AG04449 (cell line): Measurements from ENCODE around the gene RNF212.
"Not testable (repeated sequence)": the region's sequence is repeated elsewhere in the genome, so short reads cannot be mapped to it uniquely, and the experiment has no call there.

ENCODE experiments used
- CTCF ChIA-PET: fragments of 350-600 bp; formaldehyde crosslinking; extraction: SDS; loops from one replicate; lab custom pipeline; 2021; ENCODE audit warnings: antibody characterized with exemption; lab: Yijun Ruan, JAX
- POLR2A ChIA-PET: fragments of 400-600, 350-600 bp; formaldehyde crosslinking; extraction: SDS; loops from one replicate; lab custom pipeline; 2020; ENCODE audit warnings: antibody characterized with exemption, inconsistent platforms; lab: Yijun Ruan, JAX
- DNase-seq: peaks from one replicate; pipeline ENCODE4 v3.0.0-alpha.2; 2010; ENCODE audit warnings: low read depth, low spot score
- H3K4me3 ChIP-seq: 2 replicates; pipeline ENCODE4 v1.5.1; 2011; ENCODE audit warnings: low read depth, mild to moderate bottlenecking, control low read depth, low read length
- CTCF ChIP-seq: IDR thresholded peaks from one replicate; pipeline ENCODE4 v1.5.1; 2011; ENCODE audit warnings: mild to moderate bottlenecking, moderate library complexity, low read length, control low read depth, inconsistent platforms; ENCODE audit not compliant: insufficient read depth; ENCODE audit errors: missing control alignments

Gene RNF212

GRCh38 chr4:1055721-1056590, 57.4 kb downstream of the RNF212 start:
- POLR2A ChIA-PET, result no interaction called here
- DNase-seq, result no peak
- CTCF ChIA-PET, result interaction anchor here (0.7 kb wide), 1 partner anchor 17 kb away, joined by 3 read pairs; no protein-coding TSS in a partner anchor
- no peak for TF ChIP-seq CTCF
- no peak overlapping the region for H3K4me3 ChIP-seq

GRCh38 chr4:1055243-1055701, 58.1 kb downstream of the RNF212 start:
- DNase-seq, H3K4me3 ChIP-seq, POLR2A ChIA-PET: not testable (repeated sequence)
- CTCF ChIA-PET, result interaction anchor here (0.7 kb wide), 1 partner anchor 18 kb away, joined by 3 read pairs; no protein-coding TSS in a partner anchor

- CTCF ChIA-PET, H3K4me3 ChIP-seq, POLR2A ChIA-PET, DNase-seq: not testable (repeated sequence)
These were observed 58.6 kb downstream of the RNF212 start for GRCh38 chr4:1054696-1055242.

GRCh38 chr4:1053891-1054290, 59.5 kb downstream of the RNF212 start:
- CTCF ChIA-PET, result interaction anchor here (1.7 kb wide), 1 partner anchor 43 kb away, joined by 4 read pairs; no protein-coding TSS in a partner anchor
- POLR2A ChIA-PET, H3K4me3 ChIP-seq: not testable (repeated sequence)

GRCh38 chr4:1053080-1053661, 60.2 kb downstream of the RNF212 start:
- TF ChIP-seq CTCF, result no peak
- peak overlapping the region; percentile 38 for H3K4me3 ChIP-seq
- POLR2A ChIA-PET, result interaction anchor here (1.1 kb wide), 1 partner anchor 9 kb away, joined by 5 read pairs; no protein-coding TSS in a partner anchor
- DNase-seq, result peak; percentile 51
- CTCF ChIA-PET, result interaction anchor here (1.3 to 1.7 kb wide), 2 partner anchors 43 to 78 kb away, joined by 3 to 4 read pairs; no protein-coding TSS in a partner anchor

More at GRCh38 chr4:1053891-1054290, 59.5 kb downstream of the RNF212 start:
- DNase-seq, result not testable (repeated sequence)

- CTCF ChIA-PET, result interaction anchor here (1.3 to 1.7 kb wide), 2 partner anchors 42 to 79 kb away, joined by 3 to 4 read pairs; no protein-coding TSS in a partner anchor
- no peak for DNase-seq
- no peak overlapping the region for H3K4me3 ChIP-seq
- no peak for TF ChIP-seq CTCF
- POLR2A ChIA-PET, result no interaction called here
These were observed 61.1 kb downstream of the RNF212 start for GRCh38 chr4:1052231-1052671.

- TF ChIP-seq CTCF, result no peak
- ChIA-PET POLR2A (no interaction called here), CTCF (interaction anchor here (1.0 kb wide), 1 partner anchor 22 kb away, joined by 3 read pairs; no protein-coding TSS in a partner anchor)
- no peak for DNase-seq
- H3K4me3 ChIP-seq, result no peak overlapping the region
These were observed 61.9 kb downstream of the RNF212 start for GRCh38 chr4:1051472-1051871.
